Stimulated activated CD4-positive, alpha-beta T cell treated with anti-CD3 and anti-CD28 coated beads, Interleukin-4, amount 100 ng/mL, for 48 hours (primary cell): ENCODE data around the gene SLC38A5.
"Not testable (repeated sequence)": the region's sequence is repeated elsewhere in the genome, so short reads cannot be mapped to it uniquely, and the experiment has no call there.

ENCODE experiments used
- DNase-seq, 2 donors: peaks; one replicate each; pipeline ENCODE4 v3.0.0-alpha.2; 2020; ENCODE audit warnings: low read depth in 2 of 2

Gene SLC38A5

GRCh38 chrX:48470110-48470832 is at the start of gene SLC38A5:
Gene SLC38A5 (minus strand): TSS chrX:48470260. CDS start chrX:48467924, 2,336 bp downstream.
- DNase-seq, result no peak

DNA sequence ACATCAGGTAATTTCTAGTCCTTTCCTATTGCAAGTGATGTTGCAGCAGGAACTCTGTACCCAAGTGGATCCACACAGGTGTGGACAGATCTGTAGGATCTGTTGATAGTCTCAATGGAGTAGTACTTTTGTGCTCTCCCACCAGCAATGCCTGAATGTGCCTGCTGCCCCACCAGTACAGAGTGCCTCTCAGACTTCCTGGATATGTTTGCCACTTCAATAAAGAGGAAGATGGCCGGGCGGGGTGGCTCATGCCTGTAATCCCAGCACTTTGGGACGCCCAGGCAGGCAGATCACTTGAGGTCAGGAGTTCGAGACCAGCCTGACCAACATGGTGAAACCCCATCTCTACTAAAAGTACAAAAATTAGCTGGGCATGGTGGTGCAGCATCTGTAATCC is 49.4 kb upstream of the SLC38A5 start:
- not testable (repeated sequence) for DNase-seq

DNA sequence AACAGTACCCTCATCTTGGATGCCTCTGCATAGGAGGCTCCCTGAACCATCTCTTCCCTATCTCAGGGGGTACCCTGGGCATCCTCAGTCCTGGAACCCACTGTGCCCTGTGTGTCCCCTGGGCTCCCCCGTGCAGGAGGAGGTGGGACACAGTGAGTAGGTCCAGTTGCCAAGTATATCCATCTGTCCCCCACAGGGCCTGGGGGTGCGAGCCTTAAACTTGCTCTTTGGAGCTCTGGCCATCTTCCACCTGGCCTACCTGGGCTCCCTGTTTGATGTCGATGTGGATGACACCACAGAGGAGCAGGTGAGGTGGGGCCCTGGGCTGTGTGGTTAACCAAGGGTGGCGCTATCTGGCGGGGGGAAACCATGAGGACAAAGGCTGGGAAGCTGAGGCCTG is 46.9 kb upstream of the SLC38A5 start:
- DNase-seq, result no peak

DNA sequence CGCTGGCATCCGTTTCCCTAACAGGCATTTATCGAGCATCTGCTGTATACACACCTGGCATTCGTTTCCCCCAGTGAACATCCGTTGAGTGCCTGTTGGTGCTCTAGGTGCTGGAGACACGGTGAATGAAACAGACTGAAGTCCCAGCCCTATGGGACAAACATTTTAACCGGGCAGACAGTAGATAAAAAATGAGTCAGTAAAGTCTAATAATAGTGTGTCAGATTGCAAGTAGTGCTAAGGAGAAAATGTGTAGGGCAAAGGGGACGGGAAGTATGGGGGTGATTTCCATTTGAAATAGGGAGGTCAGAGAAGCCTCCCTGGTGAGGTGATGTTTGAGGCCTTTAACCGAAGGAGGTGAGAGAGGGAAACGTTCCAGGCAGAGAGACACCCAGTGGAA is 46.2 kb upstream of the SLC38A5 start:
- DNase-seq, result no peak

DNA sequence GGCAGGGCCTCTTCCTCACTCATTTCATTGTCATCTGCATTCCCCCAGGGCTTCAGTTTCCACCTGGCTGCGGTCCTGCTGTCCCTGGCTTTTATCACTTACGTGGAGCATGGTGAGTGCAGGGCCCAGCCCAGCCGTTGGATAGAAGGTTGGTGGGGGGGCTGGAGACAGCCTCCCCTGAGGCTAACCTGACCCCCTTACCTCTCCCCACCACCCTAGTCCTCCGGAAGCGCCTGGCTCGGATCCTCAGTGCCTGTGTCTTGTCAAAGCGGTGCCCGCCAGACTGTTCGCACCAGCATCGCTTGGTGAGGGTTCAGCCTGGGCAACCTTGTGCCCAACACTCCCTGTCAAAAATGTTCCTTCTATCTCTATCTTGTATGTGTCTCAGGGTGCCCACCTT is 45.8 kb upstream of the SLC38A5 start:
- DNase-seq, result no peak

DNA sequence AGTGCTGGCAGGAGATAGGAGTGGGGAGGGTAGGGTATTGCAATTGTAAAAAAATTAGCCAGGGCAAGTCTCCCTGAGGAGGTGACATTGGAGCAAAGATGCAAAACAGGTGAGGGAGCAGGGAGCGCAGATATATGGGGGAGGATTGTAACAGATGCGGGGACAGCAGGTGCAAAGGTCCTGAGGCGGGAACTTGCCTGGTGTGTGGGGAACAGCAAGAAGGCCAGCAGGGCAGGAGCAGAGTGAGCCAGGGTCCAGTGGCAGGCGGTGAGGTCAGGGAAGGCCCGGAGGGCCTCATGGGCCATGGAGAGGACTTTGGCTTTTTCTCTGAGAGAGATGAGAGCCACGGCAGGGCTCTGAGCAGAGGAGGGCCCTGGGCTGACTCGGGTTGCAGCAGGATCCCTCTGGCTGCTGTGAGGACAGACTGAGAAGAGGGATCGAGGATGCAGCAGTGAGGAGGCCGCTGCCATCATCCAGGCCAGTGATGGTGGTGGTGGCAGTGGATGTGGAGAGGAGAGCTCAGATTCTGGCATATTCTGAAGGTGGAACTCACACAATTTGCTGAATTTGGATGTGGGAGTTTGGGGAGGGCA is 44.9 kb upstream of the SLC38A5 start:
- DNase-seq, result no peak

DNA sequence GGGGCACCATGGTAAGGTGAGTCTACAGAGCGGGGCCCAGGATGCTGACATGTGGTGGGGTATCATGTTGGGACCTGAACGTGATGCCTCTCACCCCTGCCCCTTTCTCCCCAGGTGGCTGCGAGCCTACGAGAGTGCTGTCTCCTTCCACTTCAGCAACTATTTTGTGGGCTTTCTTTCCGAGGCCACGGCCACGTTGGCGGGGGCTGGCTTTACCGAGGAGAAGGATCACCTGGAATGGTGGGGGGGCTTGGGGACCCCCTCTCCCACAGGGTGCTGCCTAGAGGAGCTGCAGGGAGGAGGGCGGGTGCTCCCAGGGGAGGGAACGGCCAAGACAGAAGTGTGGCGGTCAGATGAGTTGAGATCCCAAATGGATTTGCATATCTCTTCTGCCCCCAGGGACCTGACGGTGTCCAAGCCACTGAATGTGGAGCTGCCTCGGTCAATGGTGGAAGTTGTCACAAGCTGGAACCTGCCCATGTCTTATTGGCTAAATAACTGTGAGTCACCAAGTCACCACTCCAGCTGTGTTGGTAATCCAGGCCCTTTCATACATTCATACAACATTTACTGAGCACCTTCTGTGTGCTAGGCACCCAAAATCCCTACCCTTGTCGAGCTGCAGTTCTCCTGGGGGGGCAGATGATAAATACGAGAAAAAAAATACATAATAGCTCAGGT is 44.2 kb upstream of the SLC38A5 start:
- DNase-seq, result no peak

DNA sequence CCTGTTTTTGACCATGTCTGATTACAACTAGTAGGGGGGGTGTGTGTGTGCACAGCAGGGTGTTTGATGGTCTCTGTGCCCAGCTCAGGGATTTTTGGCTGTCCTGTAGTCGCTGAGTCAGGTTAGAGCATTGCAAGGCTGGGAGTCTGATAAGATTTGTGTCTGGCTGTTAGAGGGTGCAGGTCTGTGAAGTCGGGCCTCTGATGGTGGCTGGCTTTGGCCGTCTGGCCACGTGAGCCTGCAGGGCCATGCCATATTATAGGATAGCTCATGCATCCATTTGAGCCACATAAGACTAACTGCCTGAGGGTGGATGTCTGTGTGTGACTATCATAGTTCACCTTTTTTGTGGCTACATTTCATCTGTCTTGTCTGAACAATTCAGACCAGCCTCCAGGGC is 43.6 kb upstream of the SLC38A5 start:
- DNase-seq, result no peak

- DNase-seq, result no peak
Measured at GRCh38 chrX:48512371-48512935, 42.4 kb upstream of the SLC38A5 start.

GRCh38 chrX:48511560-48511959 is 41.5 kb upstream of the SLC38A5 start:
- DNase-seq, result no peak

DNA sequence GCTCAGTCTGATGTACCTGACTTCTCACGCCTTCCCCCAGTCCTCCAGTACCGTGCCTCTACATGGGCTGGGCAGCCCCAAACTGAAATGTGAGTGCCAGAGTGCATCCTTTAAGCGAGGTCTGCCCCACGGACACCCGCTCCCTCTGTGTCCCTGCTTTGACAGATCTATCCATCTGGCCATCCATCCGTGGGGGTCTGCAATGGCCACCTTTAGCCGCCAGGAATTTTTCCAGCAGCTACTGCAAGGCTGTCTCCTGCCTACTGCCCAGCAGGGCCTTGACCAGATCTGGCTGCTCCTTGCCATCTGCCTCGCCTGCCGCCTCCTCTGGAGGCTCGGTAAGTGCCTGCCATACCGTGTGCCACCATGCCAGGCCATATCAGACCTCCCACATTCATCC is 39.6 kb upstream of the SLC38A5 start:
- no peak for DNase-seq

- no peak for DNase-seq
Measured at GRCh38 chrX:48509245-48509590, 39.2 kb upstream of the SLC38A5 start.

DNA sequence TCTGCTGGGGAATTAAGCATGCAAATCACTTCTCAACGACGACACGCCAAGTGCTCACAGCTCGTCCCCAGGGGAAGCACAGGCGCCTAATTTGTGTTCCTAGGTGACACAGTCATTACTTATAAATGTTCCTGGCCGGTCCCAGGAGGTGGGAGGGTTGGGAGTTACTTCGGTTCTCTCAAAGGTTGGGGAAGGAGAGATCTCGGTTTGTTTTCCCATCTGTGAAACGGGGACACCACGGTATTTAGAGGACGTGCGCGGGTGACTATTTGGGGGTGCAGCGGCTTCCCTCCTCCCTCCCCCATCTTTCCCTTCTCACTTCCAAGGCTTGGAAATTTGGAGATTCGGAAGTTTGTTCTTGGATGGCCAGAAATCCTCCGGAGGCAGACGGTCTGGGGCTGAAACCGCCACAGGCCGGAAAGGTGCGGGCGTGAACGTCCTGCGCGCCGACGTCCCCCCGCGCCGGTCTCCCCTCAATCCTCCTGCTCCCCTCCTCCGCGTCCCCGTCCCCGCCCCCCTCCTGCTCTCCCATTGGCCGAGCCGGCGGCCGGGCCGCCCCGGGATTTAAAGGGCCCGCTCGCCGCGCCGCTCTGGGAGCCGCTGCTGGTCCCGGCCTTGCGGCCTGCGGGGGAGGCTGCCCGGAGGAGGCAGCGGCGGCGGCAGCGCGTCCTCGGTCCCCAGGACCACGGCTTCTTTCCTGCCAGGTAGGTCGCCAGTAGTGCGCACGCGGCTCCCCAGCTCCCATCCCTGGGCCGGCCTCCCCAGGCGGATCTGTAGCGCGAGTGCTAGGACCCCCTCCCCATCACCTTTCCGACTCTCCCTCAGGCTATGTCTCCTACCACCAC is 38.6 kb upstream of the SLC38A5 start, which contains the start of gene PORCN:
TSS of gene PORCN (plus strand) at position 593 of the 845 bp plus-strand sequence. CDS start 829 bp downstream, outside the sequence.
- DNase-seq, result peak; percentile 68 to 76

DNA sequence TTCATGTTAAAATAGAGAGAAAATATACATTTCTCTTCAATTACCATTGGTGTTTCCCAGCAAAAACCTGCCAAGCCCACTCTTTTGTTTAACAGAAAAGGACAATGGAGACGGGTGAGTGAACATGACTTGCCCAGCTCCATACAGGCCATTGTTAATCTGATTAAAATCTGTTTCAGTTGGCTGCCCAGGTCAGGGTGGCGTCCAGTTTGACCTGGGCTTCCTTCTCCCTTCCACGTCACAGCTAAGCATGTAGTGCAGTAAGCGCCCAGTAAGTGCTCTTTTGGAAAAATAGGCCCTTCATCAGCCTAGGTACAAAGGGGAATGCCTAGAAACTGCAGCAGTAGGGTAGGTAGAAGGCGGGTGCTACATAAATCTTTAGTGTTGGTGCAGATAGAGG is 37.2 kb upstream of the SLC38A5 start:
- no peak for DNase-seq

GRCh38 chrX:48505481-48505880 is 35.4 kb upstream of the SLC38A5 start:
- DNase-seq, result no peak

GRCh38 chrX:48504261-48504660 is 34.2 kb upstream of the SLC38A5 start:
- DNase-seq, result no peak

DNA sequence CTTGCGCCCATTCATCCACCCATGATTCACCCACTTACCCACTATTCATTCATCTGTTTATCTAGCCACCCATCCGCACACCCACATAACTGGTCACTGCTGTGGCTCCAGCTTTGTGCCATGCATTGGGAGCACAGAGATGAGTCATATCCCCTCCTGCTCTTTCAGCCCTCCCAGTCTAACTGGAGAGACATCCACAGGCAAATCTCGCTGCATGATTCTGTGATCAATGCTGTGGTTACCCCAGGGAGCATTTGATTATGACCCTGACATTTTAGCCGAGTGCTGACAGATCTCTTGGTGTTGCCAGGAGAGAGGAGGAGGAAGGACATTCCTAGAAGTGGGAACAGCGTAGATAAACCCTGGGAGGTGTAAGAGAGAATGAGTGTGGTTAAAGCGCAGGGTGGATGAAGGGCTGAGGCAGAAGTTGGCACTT is 28.3 kb upstream of the SLC38A5 start:
- no peak for DNase-seq

- no peak for DNase-seq
Measured at GRCh38 chrX:48497871-48498270, 27.8 kb upstream of the SLC38A5 start.

DNA sequence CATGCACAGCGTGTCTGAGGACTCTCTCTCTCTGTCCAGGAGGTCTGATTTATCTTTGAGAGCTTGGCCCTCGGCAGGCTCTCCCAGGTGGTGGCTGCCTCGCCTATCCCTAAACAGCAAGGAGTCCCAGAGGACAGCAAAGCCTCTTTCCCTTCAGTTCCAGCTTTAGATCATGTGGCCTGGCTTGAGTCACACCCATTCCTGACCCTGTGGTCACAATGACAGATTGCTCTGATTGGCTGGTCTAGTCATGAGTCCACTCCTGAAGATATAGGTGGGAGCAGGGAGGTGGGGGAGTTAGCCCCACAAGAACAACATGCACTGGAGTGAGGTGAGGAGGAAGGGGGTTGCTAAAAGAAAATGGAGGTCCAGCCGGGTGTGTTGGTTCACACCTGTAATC is 26.6 kb upstream of the SLC38A5 start:
- no peak for DNase-seq

DNA sequence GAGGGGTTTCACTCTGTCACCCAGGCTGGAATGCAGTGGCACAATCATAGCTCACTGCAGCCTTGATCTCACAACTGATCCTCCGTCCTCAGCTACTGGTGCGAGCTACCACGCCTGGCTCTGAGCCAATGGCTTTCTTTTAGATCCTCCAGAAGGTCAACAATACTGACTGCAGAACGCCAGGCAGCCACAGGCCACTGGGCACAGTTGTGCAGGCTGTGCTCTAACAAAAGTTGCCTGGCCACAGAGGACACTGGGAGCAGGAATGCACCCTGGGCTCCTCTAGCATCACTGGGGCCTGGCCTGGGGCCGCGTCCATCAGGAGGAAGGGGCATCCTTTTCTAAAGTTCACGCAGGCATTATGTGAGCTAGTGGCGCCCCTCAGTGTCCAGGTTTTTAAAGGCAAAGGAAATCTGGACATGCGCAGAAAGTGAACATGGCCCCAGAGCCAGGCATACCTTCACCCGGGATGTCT is 23.9 kb upstream of the SLC38A5 start:
- DNase-seq, result no peak

- DNase-seq, result no peak
Measured at GRCh38 chrX:48492293-48492910, 22.3 kb upstream of the SLC38A5 start.
